Esophagus (tissue), 2 donors: Measurements from ENCODE around the gene CHST8. TPM values are rescaled to one million over a fixed set of nuclear protein-coding genes. Genes with fewer than 3 reads are reported as not detected.

ENCODE experiments used
- H3K27ac ChIP-seq, 2 donors: one replicate each; pipeline ENCODE4 v1.5.1; 2013; ENCODE audit warnings: low read depth in 2 of 2, mild to moderate bottlenecking in 2 of 2, inconsistent platforms in 1 of 2, low read length in 1 of 2, moderate library complexity in 1 of 2
- H3K27me3 ChIP-seq, 2 donors: one replicate each; pipeline ENCODE4 v1.6.1; 2013; ENCODE audit warnings: low read length in 2 of 2, control low read depth in 1 of 2, mild to moderate bottlenecking in 1 of 2; ENCODE audit not compliant: insufficient read depth in 2 of 2, control insufficient read depth in 1 of 2
- H3K36me3 ChIP-seq, 2 donors: one replicate each; pipeline ENCODE4 v1.6.1; 2013; ENCODE audit warnings: low read length in 1 of 2; ENCODE audit not compliant: control insufficient read depth in 2 of 2, insufficient read depth in 2 of 2
- H3K4me1 ChIP-seq, 2 donors: one replicate each; pipeline ENCODE4 v1.6.1; 2013; ENCODE audit warnings: low read length in 1 of 2; ENCODE audit not compliant: control insufficient read depth in 2 of 2, insufficient read depth in 2 of 2
- H3K4me3 ChIP-seq, 2 donors: one replicate each; pipeline ENCODE4 v1.5.1; 2013; ENCODE audit warnings: low read length in 2 of 2, mild to moderate bottlenecking in 2 of 2, low read depth in 1 of 2, moderate library complexity in 1 of 2
- H3K9me3 ChIP-seq, 2 donors: one replicate each; pipeline ENCODE4 v1.6.1; 2013; ENCODE audit warnings: mild to moderate bottlenecking in 2 of 2, low read depth in 1 of 2, low read length in 1 of 2, moderate library complexity in 1 of 2; ENCODE audit not compliant: control insufficient read depth in 2 of 2, insufficient read depth in 1 of 2
- WGBS, 2 donors: extraction: QIAGEN DNeasy Blood & Tissue Kit; methylation state at CpG; one replicate each; pipeline ENCODE4 v1.1.7; 2013; 5-methylcytosine and 5-hydroxymethylcytosine counted together
- polyA plus RNA-seq, 2 donors: library from polyadenylated mRNA; stranded (reverse); fragments of 200-250 nt; gene quantifications; one replicate each; pipeline ENCODE4 v1.2.3, GENCODE V29; 2013
- donor health status: healthy with polysubstance abuse.
- donor health status: Bipolar disorder and iron deficiency.

The CHST8 gene
- polyA plus RNA-seq, 2 donors, result 0.04 to 0.18 TPM

GRCh38 chr19:33674626-33675367 is 53.0 kb downstream of the CHST8 start:
- H3K4me3 ChIP-seq, result no peak overlapping the region
- no peaks in the 10 kb centered on the region for H3K4me1 ChIP-seq
- WGBS, 2 donors, result 67 to 68% methylated on average over 10 of the region's 10 CpGs
- no peaks in the 10 kb centered on the region for H3K36me3 ChIP-seq
- H3K9me3 ChIP-seq, result no peaks in the 10 kb centered on the region
- no peak overlapping the region for H3K27ac ChIP-seq
- H3K27me3 ChIP-seq, result no peaks in the 10 kb centered on the region

- Histone ChIP-seq H3K4me1 (no peaks in the 10 kb centered on the region), H3K27me3 (no peaks in the 10 kb centered on the region)
Observed at GRCh38 chr19:33675501-33676124, 53.9 kb downstream of the CHST8 start.

GRCh38 chr19:33676999-33677665 is 55.4 kb downstream of the CHST8 start:
- H3K27ac ChIP-seq, result no peak overlapping the region
- 61 to 62% methylated on average over 7 of the region's 7 CpGs for WGBS, 2 donors
- H3K27me3 ChIP-seq, result no peaks in the 10 kb centered on the region
- H3K4me3 ChIP-seq, result no peak overlapping the region
- H3K4me1 ChIP-seq, result no peaks in the 10 kb centered on the region
- no peaks in the 10 kb centered on the region for H3K36me3 ChIP-seq
- H3K9me3 ChIP-seq, result no peaks in the 10 kb centered on the region

More at GRCh38 chr19:33675501-33676124, 53.9 kb downstream of the CHST8 start:
- no peaks in the 10 kb centered on the region for H3K9me3 ChIP-seq
- H3K27ac ChIP-seq, result no peak overlapping the region
- WGBS, 2 donors, result 56 to 61% methylated on average over 7 of the region's 7 CpGs
- H3K4me3 ChIP-seq, result no peak overlapping the region
- H3K36me3 ChIP-seq, result no peaks in the 10 kb centered on the region

GRCh38 chr19:33677745-33678426 is 56.1 kb downstream of the CHST8 start:
- no peaks in the 10 kb centered on the region for H3K27me3 ChIP-seq

GRCh38 chr19:33678796-33679585 is 57.2 kb downstream of the CHST8 start:
- no peaks in the 10 kb centered on the region for H3K9me3 ChIP-seq
- no peak overlapping the region for H3K4me3 ChIP-seq
- H3K27ac ChIP-seq, result no peak overlapping the region
- no peaks in the 10 kb centered on the region for H3K27me3 ChIP-seq
- H3K36me3 ChIP-seq, result no peaks in the 10 kb centered on the region
- H3K4me1 ChIP-seq, result no peaks in the 10 kb centered on the region
- 76% methylated on average over 12 of the region's 12 CpGs for WGBS, 2 donors

More at GRCh38 chr19:33677745-33678426, 56.1 kb downstream of the CHST8 start:
- Histone ChIP-seq H3K4me3 (no peak overlapping the region), H3K4me1 (no peaks in the 10 kb centered on the region), H3K27ac (no peak overlapping the region), H3K9me3 (no peaks in the 10 kb centered on the region), H3K36me3 (no peaks in the 10 kb centered on the region)
- 50 to 55% methylated on average over 5 of the region's 5 CpGs for WGBS, 2 donors

- Histone ChIP-seq H3K9me3 (no peaks in the 10 kb centered on the region), H3K4me1 (no peaks in the 10 kb centered on the region), H3K4me3 (no peak overlapping the region), H3K36me3 (no peaks in the 10 kb centered on the region), H3K27ac (no peak overlapping the region), H3K27me3 (no peaks in the 10 kb centered on the region)
- 79 to 84% methylated on average over 5 of the region's 5 CpGs for WGBS, 2 donors
Observed at GRCh38 chr19:33679696-33680095, 57.9 kb downstream of the CHST8 start.

- Histone ChIP-seq H3K27ac (no peak overlapping the region), H3K27me3 (no peaks in the 10 kb centered on the region), H3K9me3 (no peaks in the 10 kb centered on the region), H3K4me1 (no peaks in the 10 kb centered on the region), H3K4me3 (no peak overlapping the region), H3K36me3 (no peaks in the 10 kb centered on the region)
- WGBS, 2 donors, result 54 to 62% methylated on average over 3 of the region's 3 CpGs
Observed at GRCh38 chr19:33681081-33681680, 59.4 kb downstream of the CHST8 start.

GRCh38 chr19:33683881-33684537 is 62.3 kb downstream of the CHST8 start:
- Histone ChIP-seq H3K27me3 (no peaks in the 10 kb centered on the region), H3K4me3 (no peak overlapping the region), H3K4me1 (no peaks in the 10 kb centered on the region), H3K27ac (no peak overlapping the region), H3K36me3 (no peaks in the 10 kb centered on the region), H3K9me3 (no peaks in the 10 kb centered on the region)
- WGBS, 2 donors, result 18 to 20% methylated on average over 24 of the region's 24 CpGs
